Measurements from ENCODE around the gene BBS12.

BBS12 gene

GRCh38 chr4:122749704-122750454 is 17.4 kb downstream of the BBS12 start:
- Mint-ChIP-seq H3K36me3 (ENCODE audit: low read depth) (peaks cover 4% of the 10 kb centered on the region), H3K9me3 (peaks cover 7% of the 10 kb centered on the region), H3K27ac (no peak overlapping the region), H3K4me3 (no peak overlapping the region), H3K4me1 (no peaks in the 10 kb centered on the region), H3K27me3 (ENCODE audit: low read depth) (no peaks in the 10 kb centered on the region)
- TF ChIP-seq CTCF (IDR thresholded peaks at IDR 0.05; ENCODE audit: unreplicated experiment in 3 of 3) = no peak

- TF ChIP-seq CTCF (IDR thresholded peaks at IDR 0.05; ENCODE audit: unreplicated experiment in 3 of 3) = no peak
- no peaks in the 10 kb centered on the region for H3K4me1 Mint-ChIP-seq
- no peak overlapping the region for H3K4me3 Mint-ChIP-seq
- peaks cover 6% of the 10 kb centered on the region for H3K9me3 Mint-ChIP-seq
- no peaks in the 10 kb centered on the region for H3K36me3 Mint-ChIP-seq (ENCODE audit: low read depth)
- H3K27me3 Mint-ChIP-seq (ENCODE audit: low read depth) = no peaks in the 10 kb centered on the region
- no peak overlapping the region for H3K27ac Mint-ChIP-seq
These were observed 23.2 kb downstream of the BBS12 start for GRCh38 chr4:122755675-122756074.

- TF ChIP-seq CTCF (IDR thresholded peaks at IDR 0.05; ENCODE audit: unreplicated experiment in 3 of 3) = peak; percentile 66 to 86 (median 69)
- Mint-ChIP-seq H3K27me3 (ENCODE audit: low read depth) (no peaks in the 10 kb centered on the region), H3K27ac (peak overlapping the region in 2 of 3 experiments; percentile 13 to 82), H3K4me1 (no peaks in the 10 kb centered on the region), H3K36me3 (ENCODE audit: low read depth) (no peaks in the 10 kb centered on the region), H3K4me3 (no peak overlapping the region), H3K9me3 (no peaks in the 10 kb centered on the region)
These were observed 25.5 kb downstream of the BBS12 start for GRCh38 chr4:122758033-122758432.

- peak; percentile 37 to 48 (median 46) for TF ChIP-seq CTCF (IDR thresholded peaks at IDR 0.05; ENCODE audit: unreplicated experiment in 3 of 3)
- no peaks in the 10 kb centered on the region for H3K36me3 Mint-ChIP-seq (ENCODE audit: low read depth)
- H3K27ac Mint-ChIP-seq = peak overlapping the region in 1 of 3 experiments; percentile 12
- no peaks in the 10 kb centered on the region for H3K27me3 Mint-ChIP-seq (ENCODE audit: low read depth)
- H3K4me3 Mint-ChIP-seq = no peak overlapping the region
- no peaks in the 10 kb centered on the region for H3K4me1 Mint-ChIP-seq
- H3K9me3 Mint-ChIP-seq = no peaks in the 10 kb centered on the region
These were observed 27.3 kb downstream of the BBS12 start for GRCh38 chr4:122759639-122760310.

GRCh38 chr4:122762520-122762919 is 30.0 kb downstream of the BBS12 start:
- Mint-ChIP-seq H3K4me1 (no peaks in the 10 kb centered on the region), H3K27me3 (ENCODE audit: low read depth) (no peaks in the 10 kb centered on the region), H3K4me3 (no peak overlapping the region), H3K36me3 (ENCODE audit: low read depth) (no peaks in the 10 kb centered on the region), H3K9me3 (no peaks in the 10 kb centered on the region), H3K27ac (no peak overlapping the region)
- no peak for TF ChIP-seq CTCF (IDR thresholded peaks at IDR 0.05; ENCODE audit: unreplicated experiment in 3 of 3)
